HepG2 (cell line): ENCODE measurements around the gene ZNF574. TPM values are rescaled to one million over a fixed set of nuclear protein-coding genes. Genes with fewer than 3 reads are reported as not detected.
A peak's percentile ranks its signal among the peaks of the same experiment; 100 is the strongest.

Experiments
- ATAC-seq: fragments of 200-7000 bp; cut with Tn5 transposase; 3 replicates; pipeline ENCODE4 v1.9.1; 2020; ENCODE audit warnings: mild to moderate bottlenecking, moderate library complexity
- BruUV-seq: library from RNA; stranded (reverse); fragments of 400-500 nt; replicated peaks from 2 replicates; lab custom pipeline; 2021; lab: Mats Ljungman, UMichigan
- CTCF ChIA-PET: fragments of 300-600 bp; formaldehyde crosslinking; extraction: SDS; loops from one replicate; lab custom pipeline; 2021; ENCODE audit warnings: low total read pairs, inconsistent platforms, low intra/inter-chr PET ratio; lab: Yijun Ruan, JAX
- POLR2A ChIA-PET: fragments of 350-600 bp; sonication (Branson Sonifier 250); formaldehyde crosslinking; loops from one replicate; lab custom pipeline; 2020; ENCODE audit warnings: antibody characterized with exemption, inconsistent platforms; lab: Yijun Ruan, JAX
- DNase-seq: peaks from one replicate; pipeline ENCODE4 v3.0.0-alpha.2; 2015; ENCODE audit warnings: low spot score
- FAIRE-seq: peaks from 3 replicates; lab custom pipeline; 2011; peaks lifted over from hg19 to GRCh38; lab: Jason Lieb, UNC
- H2AFZ ChIP-seq: one replicate; pipeline ENCODE4 v1.6.1; 2011; ENCODE audit warnings: low read length, inconsistent platforms
- H3K27ac ChIP-seq: fragments of 300-600 bp; 3 replicates; pipeline ENCODE4 v1.8.0; 2011; ENCODE audit warnings: mixed run types, mild to moderate bottlenecking, mixed read lengths, low read length, inconsistent platforms; ENCODE audit not compliant: insufficient read depth; ENCODE audit errors: extremely low read length
- H3K27me3 ChIP-seq, 2 experiments: fragments of 200-600 bp in 1 of 2; 2 replicates in 1 of 2; 3 replicates in 1 of 2; pipeline versions ENCODE4 v1.6.0 to v1.8.0; 2011; ENCODE audit warnings: low read length in 2 of 2, mild to moderate bottlenecking in 2 of 2, moderate library complexity in 2 of 2, inconsistent platforms in 1 of 2; ENCODE audit not compliant: insufficient read depth in 2 of 2, control insufficient read depth in 1 of 2
- H3K36me3 ChIP-seq, 2 experiments: fragments of 200-600 bp in 1 of 2; replicated peaks in 1 of 2; 2 replicates in 1 of 2; 3 replicates in 1 of 2; pipeline versions ENCODE4 v1.5.1 to v1.8.0; 2011; ENCODE audit warnings: low read length in 2 of 2, inconsistent platforms in 1 of 2; ENCODE audit not compliant: insufficient read depth in 2 of 2, control insufficient read depth in 1 of 2
- H3K4me1 ChIP-seq: 2 replicates; pipeline ENCODE4 v1.5.1; 2012; ENCODE audit warnings: low read length, inconsistent platforms; ENCODE audit not compliant: insufficient read depth
- H3K4me2 ChIP-seq: 2 replicates; pipeline ENCODE4 v1.6.0; 2011; ENCODE audit warnings: low read depth, low read length, inconsistent platforms
- H3K4me3 ChIP-seq, 3 experiments: fragments of 200-600 bp in 1 of 3; sonication (generic), shearing (Covaris generic) in 1 of 3; replicated peaks in 1 of 3; 2 replicates each; pipeline ENCODE4 v1.5.1; 2011 to 2016; ENCODE audit warnings: low read length in 3 of 3, inconsistent platforms in 2 of 3, low read depth in 2 of 3, mild to moderate bottlenecking in 2 of 3, control low read depth in 1 of 3, mixed read lengths in 1 of 3; ENCODE audit not compliant: insufficient read depth in 1 of 3
- H3K79me2 ChIP-seq: one replicate; pipeline ENCODE4 v1.6.1; 2011; ENCODE audit warnings: low read length, inconsistent platforms; ENCODE audit not compliant: insufficient read depth
- H3K9ac ChIP-seq: 2 replicates; pipeline ENCODE4 v1.6.0; 2011; ENCODE audit warnings: mild to moderate bottlenecking, low read depth, low read length, inconsistent platforms; ENCODE audit not compliant: insufficient read depth
- H3K9me3 ChIP-seq: 2 replicates; pipeline ENCODE4 v1.5.1; 2012; ENCODE audit warnings: mild to moderate bottlenecking, low read length
- H4K20me1 ChIP-seq: 2 replicates; pipeline ENCODE4 v1.6.0; 2011; ENCODE audit warnings: inconsistent platforms, mild to moderate bottlenecking, low read length, moderate library complexity; ENCODE audit not compliant: insufficient read depth
- CEBPB ChIP-seq: IDR thresholded peaks from 2 replicates; pipeline ENCODE4 v1.6.1; 2011; ENCODE audit warnings: low read depth, low read length, improper control_type of control experiment, borderline replicate concordance
- CEBPG ChIP-seq: IDR thresholded peaks from 2 replicates; pipeline ENCODE4 v1.6.1; 2016
- MAFK ChIP-seq, 2 experiments: IDR thresholded peaks in 1 of 2; conservative IDR thresholded peaks in 1 of 2; 2 replicates each; pipeline ENCODE4 v1.6.1; 2011; ENCODE audit warnings: improper control_type of control experiment in 2 of 2, low read length in 2 of 2
- NR0B2 ChIP-seq: sonication (generic); formaldehyde crosslinking; IDR thresholded peaks from 2 replicates; pipeline ENCODE4 v1.4.0; 2020; ENCODE audit warnings: mild to moderate bottlenecking, missing genetic modification reagents
- SIN3A ChIP-seq: IDR thresholded peaks from 2 replicates; pipeline ENCODE4 v1.6.1; 2011; ENCODE audit warnings: low read depth, mild to moderate bottlenecking, control low read depth, low read length, borderline replicate concordance
- TEAD3 ChIP-seq: optimal IDR thresholded peaks from 2 replicates; pipeline ENCODE3; 2016; ENCODE audit warnings: borderline replicate concordance
- TIGD3 ChIP-seq: sonication (generic); formaldehyde crosslinking; IDR thresholded peaks from 2 replicates; pipeline ENCODE4 v1.5.1; 2020; ENCODE audit warnings: mild to moderate bottlenecking, missing genetic modification reagents, borderline replicate concordance
- ZMYM3 ChIP-seq: sonication (generic); formaldehyde crosslinking; IDR thresholded peaks from 2 replicates; pipeline ENCODE4 v1.5.1; 2020; ENCODE audit warnings: mild to moderate bottlenecking, missing genetic modification reagents
- ZNF121 ChIP-seq: sonication (generic); formaldehyde crosslinking; IDR thresholded peaks from 2 replicates; pipeline ENCODE4 v1.5.0; 2020; ENCODE audit warnings: mild to moderate bottlenecking, missing genetic modification reagents
- ZNF709 ChIP-seq: sonication (generic); formaldehyde crosslinking; IDR thresholded peaks from 2 replicates; pipeline ENCODE4 v1.5.0; 2020; ENCODE audit warnings: mild to moderate bottlenecking, missing genetic modification reagents
- ZNF768 ChIP-seq: sonication (generic); formaldehyde crosslinking; IDR thresholded peaks from 2 replicates; pipeline ENCODE4 v1.4.0; 2020; ENCODE audit warnings: missing genetic modification reagents
- ZNF770 ChIP-seq: sonication (generic); formaldehyde crosslinking; IDR thresholded peaks from 2 replicates; pipeline ENCODE4 v1.5.0; 2020; ENCODE audit warnings: mild to moderate bottlenecking, missing genetic modification reagents
- WGBS: methylation state at CpG from one replicate; pipeline ENCODE4 v1.1.6; 2017; ENCODE audit warnings: low lambda C conversion rate; 5-methylcytosine and 5-hydroxymethylcytosine counted together
- in situ Hi-C: cut with HindIII; loops from 2 replicates; pipeline ENCODE4 v1.10.0; 2017; ENCODE audit warnings: low pct_unique_long_range_greater_than_20kb; ENCODE audit not compliant: extremely low pct_ligation_motif_present
- intact Hi-C: fragments of 100-400 bp; cut with micrococcal nuclease; formaldehyde crosslinking; loops from one replicate; pipeline ENCODE4 v1.10.0; 2022; ENCODE audit not compliant: unreplicated experiment
- polyA plus RNA-seq, 8 experiments: library from polyadenylated mRNA; depleted of rRNA in 3 of 8; stranded (reverse) in 7 of 8; unstranded in 1 of 8; fragments of >200 nt; fragmentation: Illumina TruSeq in 4 of 8; extraction: Trizol in 4 of 8; gene quantifications; 2 replicates each; pipeline versions ENCODE4 v1.2.1 to v1.2.3, GENCODE V29; 2011 to 2016; ENCODE audit warnings: low read depth in 4 of 8, missing spikeins in 1 of 8, mixed read lengths in 1 of 8; ENCODE audit not compliant: insufficient read depth in 1 of 8
- total RNA-seq, 5 experiments: library from RNA; depleted of rRNA; stranded (reverse); fragments of >200 nt; fragmentation: Illumina TruSeq; extraction: Trizol; gene quantifications; 2 replicates each; pipeline ENCODE4 v1.2.3, GENCODE V29; 2016; ENCODE audit warnings: low read depth in 1 of 5

The ZNF574 gene
- total and polyA plus RNA-seq, 2 of the 13 experiments (the other 11 are each of a cell fraction or from before 2014, with no cell fraction given) = 7.7 to 7.9 TPM

GRCh38 chr19:42083537-42083936 lies 7.6 kb downstream of the ZNF574 start:
- FAIRE-seq (no peak), ATAC-seq (no peak), DNase-seq (no peak)
- in situ Hi-C loops = no loop called here
- peaks cover 2% of the 10 kb centered on the region for H3K79me2 ChIP-seq
- H3K27ac ChIP-seq = no peak overlapping the region
- H3K4me2 ChIP-seq = no peak overlapping the region
- WGBS = 96% methylated on average over 5 of the region's 5 CpGs
- H3K9me3 ChIP-seq = no peaks in the 10 kb centered on the region
- TF ChIP-seq ZMYM3 = 0 out of 2 replicates have a peak, but pooled peaks have one; percentile 37
- peak; percentile 80 for TF ChIP-seq ZNF121
- no peak for TF ChIP-seq SIN3A
- TF ChIP-seq TEAD3 (CRISPR knock-in tag) = peak; percentile 44
- TF ChIP-seq NR0B2 (CRISPR knock-in tag) = no peak
- peak; percentile 50; the same call in 1 of the 2 replicates for TF ChIP-seq CEBPB
- TF ChIP-seq ZNF770 = peak; percentile 94
- no peak for TF ChIP-seq ZNF768 (CRISPR knock-in tag)
- TF ChIP-seq CEBPG (CRISPR knock-in tag) = peak; percentile 67
- TF ChIP-seq TIGD3 = no peak
- TF ChIP-seq MAFK (conservative IDR thresholded peaks at IDR 0.05 in 1 of 2, IDR thresholded peaks at IDR 0.05 in 1 of 2; ENCODE audit: low read length in 2 of 2) = no peak
- no peak for TF ChIP-seq ZNF709 (CRISPR knock-in tag)
- H3K4me1 ChIP-seq = peaks cover 40% of the 10 kb centered on the region
- peaks cover 22 to 26% of the 10 kb centered on the region in 2 experiments; a peak in 4 of 5 replicates for H3K36me3 ChIP-seq
- 0 out of 5 replicates have a peak, but pooled peaks cover 0 to 2% of the 10 kb centered on the region in 2 experiments for H3K27me3 ChIP-seq
- ChIA-PET POLR2A (no interaction called here), CTCF (no interaction called here)
- no peak overlapping the region for H2AFZ ChIP-seq
- intact Hi-C loops = no loop called here
- no TSS peak for BruUV-seq
- H3K4me3 ChIP-seq = no peak overlapping the region
- no peak overlapping the region for H3K9ac ChIP-seq
- H4K20me1 ChIP-seq = peaks cover 16% of the 10 kb centered on the region; the same call in 1 of the 2 replicates
